Hippocampal formation (tissue), 2 donors: ENCODE results near the gene TBX18.

Experiments used
- DNase-seq, 2 donors: peaks; one replicate each; lab custom pipeline; 2025; lab: John Stamatoyannopoulos, UW

The TBX18 gene

DNA sequence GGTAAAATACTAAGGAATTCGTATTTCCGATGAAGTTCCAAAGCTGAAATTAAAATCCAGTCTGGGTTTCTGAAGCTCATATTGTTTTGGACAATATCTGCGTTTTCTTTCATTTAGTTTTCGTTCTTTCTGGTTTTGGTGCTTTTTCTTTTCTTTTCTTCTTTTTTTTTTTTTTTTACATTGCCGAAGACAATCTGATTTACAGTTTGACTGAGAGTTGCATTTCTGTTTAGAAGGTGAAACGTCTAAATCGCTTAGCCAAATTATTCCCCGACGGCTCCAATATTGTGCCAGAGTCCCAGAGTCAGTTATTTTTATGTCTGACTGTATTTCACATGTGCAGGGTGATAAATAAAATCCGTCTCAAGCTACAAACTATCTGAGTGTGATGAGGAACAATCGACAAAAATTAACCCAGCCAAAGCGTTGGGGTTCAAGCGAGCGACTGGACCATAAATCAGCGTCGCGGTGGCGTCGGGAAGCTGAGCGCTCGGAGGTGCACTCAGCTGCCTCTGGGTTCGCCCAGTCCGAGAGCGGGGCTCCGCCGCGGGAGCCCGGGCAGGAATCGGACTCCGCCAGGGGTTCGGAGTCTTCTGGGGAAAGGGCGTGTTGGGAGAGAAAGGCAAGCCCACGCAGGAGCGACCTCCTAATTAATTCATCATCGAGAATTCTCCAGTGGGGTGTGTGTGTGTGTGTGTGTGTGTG lies 8.2 kb upstream of the TBX18 start:
- no peak for DNase-seq

DNA sequence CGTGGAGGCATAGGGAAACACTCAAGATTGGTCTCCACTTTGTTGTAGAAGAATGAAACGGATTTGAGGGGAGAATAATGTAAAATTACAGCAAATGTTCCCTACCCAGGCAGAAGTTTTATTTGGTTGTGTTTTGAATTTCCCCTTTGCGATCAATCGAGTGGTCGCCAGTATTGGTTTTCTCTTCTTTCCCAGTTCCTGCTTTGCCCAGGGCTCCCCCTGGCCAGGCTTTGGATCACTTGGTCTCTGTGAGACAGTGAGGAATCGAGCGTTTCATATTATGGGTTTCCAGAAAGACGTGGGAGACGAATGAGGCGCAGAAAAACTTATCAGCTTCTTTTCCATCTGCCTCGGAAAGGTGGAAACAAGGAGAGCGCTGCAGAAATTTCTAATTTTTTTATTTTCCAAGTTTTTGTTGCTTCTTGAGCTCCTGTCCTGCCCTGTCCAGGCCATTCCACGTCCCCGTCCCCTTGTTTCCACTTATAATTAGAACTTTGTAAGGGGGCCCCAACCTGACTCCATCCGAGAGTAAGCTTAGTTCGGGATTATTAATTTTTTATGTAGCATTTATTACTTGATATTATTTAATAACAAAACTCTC lies 7.5 kb upstream of the TBX18 start:
- no peak for DNase-seq

GRCh38 chr6:84771125-84771755 lies 6.8 kb upstream of the TBX18 start:
- no peak for DNase-seq

DNA sequence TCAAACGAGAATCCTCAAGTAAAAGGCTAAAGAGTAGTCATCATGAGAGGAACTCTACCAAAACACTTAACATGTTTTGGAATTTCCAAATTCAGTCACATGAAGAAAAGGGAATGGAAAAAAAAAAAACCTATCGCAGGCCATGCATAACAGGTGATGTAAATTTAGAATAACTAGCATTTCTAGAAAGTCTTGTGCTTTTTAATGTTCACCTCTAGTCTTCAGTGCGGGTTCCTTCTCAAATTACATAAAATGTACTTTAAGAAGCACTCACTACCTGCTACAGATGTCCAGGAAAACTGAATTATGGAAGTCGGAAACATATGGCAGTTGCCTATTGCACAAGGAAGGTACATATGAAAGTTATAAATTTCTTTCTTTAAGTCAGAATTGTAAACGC lies 6.1 kb upstream of the TBX18 start:
- no peak for DNase-seq

DNA sequence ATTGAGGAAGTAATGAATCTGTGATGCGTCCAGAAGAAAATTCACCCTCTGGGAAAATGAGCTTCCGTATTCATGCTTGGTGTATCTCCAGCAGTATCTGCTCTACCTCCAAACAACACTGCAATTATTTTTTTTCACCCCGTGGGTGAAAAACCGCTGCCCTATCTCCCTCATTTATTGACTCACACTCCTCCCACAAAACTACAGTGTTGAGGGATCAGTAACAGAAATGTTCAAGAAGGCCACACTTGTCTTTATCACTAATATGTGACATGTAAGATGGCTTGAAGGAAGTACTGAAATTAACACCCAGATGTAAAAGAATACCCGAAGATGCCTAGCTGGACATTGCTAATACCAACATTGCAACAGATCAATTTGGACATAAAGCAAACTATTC lies 4.9 kb upstream of the TBX18 start:
- DNase-seq, result no peak

- no peak for DNase-seq
These were observed 4.2 kb upstream of the TBX18 start for GRCh38 chr6:84768442-84769174.

GRCh38 chr6:84767526-84768201 lies 3.3 kb upstream of the TBX18 start:
- no peak for DNase-seq

GRCh38 chr6:84766799-84767525 lies 2.6 kb upstream of the TBX18 start:
- DNase-seq, result no peak

- DNase-seq, result no peak
These were observed 1.9 kb upstream of the TBX18 start for GRCh38 chr6:84766118-84766798.

DNA sequence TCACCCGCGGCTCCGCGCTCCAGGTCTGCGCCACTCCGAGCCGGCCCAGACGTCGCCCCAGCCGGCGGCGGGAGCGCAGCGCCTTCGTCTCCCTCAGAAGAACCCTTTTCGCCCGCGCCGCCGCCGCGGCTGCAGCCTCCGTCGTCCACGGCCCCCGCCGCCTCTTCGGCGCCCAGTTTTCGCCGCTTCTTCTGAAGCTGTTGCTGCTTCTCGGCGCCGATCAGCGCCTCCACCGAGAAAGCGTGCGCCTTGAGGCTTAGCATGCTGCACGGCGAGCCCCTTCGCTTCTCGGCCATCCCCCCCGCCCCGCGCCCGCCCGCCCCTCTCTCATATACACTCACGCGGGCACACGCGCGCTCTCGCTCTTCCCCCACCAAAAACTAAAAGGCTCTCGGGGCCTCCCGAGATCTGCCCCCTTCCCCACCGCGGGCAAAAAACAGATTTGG lies 489 bp downstream of the TBX18 start:
- no peak for DNase-seq

DNA sequence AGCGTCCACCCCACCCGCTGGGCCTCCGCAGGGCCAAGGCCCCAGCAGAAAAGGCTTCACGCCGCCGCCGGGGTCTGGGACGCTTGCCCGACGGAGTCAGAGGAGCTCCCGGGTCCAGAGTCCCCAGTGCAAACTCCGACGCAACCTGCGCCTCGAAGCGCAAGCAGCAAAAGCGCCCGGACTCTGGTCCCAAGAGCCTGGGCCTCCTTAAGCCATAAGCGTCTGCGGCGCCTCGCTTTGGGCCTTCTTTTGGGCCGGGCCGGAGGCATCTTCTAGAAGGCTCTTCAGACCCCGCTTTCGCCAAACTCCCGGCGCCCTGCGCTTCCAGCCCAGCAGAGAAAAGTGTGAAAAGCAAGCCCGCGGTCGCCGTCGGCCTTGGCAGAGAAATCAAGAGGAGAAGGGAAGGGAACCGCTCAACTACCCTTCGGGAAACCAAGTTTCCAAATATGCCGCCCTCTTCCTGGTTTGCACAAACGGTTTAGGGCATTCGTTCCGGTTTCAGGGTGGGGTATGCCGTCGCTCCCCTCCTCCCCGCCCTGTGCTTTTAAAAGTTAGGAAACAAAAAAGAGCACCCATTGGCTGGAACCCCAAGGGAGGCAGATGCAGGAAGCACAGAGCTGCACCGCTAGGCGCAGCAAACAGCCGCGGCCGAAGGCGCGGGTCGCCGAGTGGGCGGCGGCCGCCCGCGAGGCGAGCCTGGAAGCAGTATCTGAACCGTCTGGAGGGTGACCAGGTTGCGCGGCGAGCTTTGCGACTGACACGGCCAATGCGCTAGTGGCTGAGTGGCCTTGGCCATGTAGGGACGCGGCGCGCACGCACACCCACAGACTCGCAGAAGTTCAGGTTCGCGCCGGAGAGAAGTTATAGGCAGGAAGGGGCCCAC lies 1.2 kb downstream of the TBX18 start:
- no peak for DNase-seq

DNA sequence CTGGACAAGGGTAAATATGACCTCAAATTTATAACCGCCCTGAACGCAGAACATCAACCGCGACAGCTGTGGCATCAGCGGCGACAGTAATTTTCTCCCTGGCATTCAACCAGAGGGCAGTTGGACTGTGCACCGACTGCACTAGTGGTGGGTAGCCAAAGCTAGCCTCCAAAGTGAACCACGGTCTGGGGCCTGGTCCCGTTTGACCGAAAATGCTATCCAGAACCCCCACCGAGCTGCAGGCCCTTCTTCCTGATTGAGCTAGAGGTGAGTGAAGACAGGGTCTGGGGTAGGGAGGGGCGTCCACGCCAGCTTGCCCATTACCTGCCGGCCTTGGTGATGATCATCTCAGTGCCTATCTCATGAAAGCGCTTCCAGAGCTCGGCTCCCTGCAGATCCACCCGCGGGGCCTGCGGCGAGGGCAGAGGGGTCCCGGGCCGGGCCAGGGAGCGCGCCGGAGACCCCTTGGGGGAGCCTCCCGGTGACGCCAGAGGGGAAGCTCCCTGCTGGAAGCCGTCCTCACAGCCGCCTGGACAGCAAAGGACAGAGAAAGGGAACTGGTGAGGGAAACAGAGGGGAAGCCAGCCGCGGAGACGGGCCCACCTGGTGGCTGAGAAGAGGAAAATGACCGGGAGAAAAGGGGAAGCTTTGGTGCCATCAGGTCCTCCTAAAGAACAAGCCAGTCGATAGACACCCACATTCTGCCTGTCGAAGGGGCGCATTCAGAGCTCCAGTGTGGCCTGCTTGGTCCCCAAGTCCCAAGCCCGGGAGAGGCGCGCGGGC lies 2.0 kb downstream of the TBX18 start:
- no peak for DNase-seq

- no peak for DNase-seq
These were observed 5.9 kb downstream of the TBX18 start for GRCh38 chr6:84758486-84758885.

GRCh38 chr6:84756877-84757276 lies 7.5 kb downstream of the TBX18 start:
- no peak for DNase-seq

DNA sequence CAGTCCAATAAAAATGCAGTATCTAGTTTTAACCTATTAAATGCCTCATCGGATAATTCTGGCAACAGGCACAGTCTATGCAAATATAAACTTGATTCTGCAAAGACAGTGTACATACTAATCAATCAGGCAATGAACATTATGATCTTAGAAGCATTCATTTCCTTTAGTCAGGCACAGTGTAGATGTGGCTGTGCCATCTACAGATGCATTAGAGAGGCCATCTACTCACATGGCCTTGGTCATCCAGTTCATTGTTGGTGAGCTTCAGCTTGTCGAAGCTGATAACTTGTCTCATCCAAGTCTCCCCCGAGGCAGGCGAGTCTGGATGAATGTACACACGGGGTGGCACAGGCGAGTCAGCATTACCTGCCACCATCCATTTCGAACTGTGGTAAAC lies 7.9 kb downstream of the TBX18 start:
- no peak for DNase-seq

- DNase-seq, result no peak
These were observed 11.2 kb downstream of the TBX18 start for GRCh38 chr6:84753173-84753572.

GRCh38 chr6:84752118-84752850 lies 12.1 kb downstream of the TBX18 start:
- DNase-seq, result no peak

GRCh38 chr6:84749181-84749580 lies 15.2 kb downstream of the TBX18 start:
- no peak for DNase-seq
